DMS153 treated with DMSO at 0.1 percent for 48 hours (cell line): ENCODE data around the gene POLD2.

Source experiments
- DNase-seq: peaks from one replicate; lab custom pipeline; 2025; ENCODE audit not compliant: unreplicated experiment; lab: John Stamatoyannopoulos, UW

Gene POLD2

DNA sequence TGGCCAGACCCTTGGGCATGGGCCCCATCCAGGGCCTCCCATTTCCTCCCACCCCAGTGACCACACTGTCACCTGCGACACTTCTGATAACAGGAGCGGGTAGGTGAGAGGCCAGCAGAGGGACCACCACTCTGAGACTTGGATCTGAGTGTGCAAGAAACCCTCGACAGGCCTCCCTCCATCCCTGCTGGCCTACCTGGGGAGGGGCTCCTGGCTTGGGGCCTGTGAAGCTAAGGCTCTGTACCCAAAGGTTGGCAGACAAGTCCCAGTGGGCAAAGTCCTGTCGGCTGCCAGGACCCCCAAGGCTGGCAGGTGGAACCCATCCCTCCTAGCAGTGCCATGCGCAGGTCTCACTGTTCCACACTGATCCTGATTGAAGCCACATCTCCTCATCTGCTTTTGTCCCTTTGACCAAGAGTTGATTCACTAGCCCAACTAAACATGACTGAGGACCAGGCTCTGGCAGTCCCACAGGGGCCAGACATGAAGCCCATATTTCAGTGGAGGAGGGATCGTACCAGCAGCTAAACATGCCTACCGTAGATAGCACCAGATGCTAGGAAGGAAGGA, 56.8 kb downstream of the POLD2 start:
- DNase-seq: no peak

DNA sequence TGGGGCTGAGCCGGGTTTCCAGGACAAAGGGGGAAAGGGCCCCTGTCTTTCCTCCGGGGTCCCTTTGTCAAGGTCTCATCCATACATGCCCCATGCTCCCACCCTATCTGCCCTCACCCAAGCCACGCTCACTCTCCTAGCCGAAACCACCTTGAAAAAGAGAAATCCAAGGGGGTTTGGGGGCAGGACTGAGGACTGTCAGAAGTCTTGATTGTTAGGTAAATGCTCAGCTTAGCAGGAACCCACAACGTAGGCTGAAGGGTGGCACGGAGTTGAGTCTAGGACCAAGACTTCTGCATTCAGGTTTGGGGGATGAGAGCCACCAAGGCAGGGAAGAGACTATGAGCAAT, 57.3 kb downstream of the POLD2 start:
- DNase-seq: no peak

DNA sequence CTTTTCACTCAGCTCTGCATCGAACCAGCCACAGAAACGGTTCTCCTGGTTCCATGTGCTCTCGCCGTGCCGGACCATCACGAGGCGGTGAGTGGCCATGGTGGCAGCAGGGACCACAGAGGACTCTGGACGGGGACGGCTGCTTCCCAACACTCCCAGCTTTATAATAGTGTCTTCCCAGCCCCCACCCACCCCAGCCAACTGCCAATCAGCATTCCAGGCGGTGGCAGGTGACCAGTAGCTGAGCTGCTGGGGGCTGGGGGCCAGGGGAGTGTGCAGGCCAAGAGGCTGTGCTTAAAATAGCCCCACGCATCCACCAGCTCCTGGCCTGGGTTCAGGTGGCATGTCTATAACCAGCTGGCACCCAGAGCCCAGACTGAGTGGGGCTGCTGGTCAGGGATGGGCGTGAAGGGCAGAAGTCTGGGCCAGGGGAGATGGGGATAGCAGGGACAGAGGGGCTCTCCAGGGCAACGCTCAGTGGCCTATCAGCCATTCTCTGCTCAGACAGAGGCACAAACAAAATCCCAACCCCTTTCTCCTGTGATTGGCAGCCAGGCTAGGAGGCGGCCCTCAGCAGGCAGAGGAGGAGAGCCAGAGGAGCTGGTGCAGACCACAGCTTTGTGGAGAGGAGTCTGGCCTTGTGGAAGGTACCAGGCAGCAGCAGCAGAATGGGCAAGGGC, 57.8 kb downstream of the POLD2 start, which contains the start of gene PGAM2:
Gene PGAM2, minus strand, starts transcription at position 137 of the 680 bp plus-strand sequence. Its CDS starts 38 bp downstream, at position 99.
- DNase-seq: no peak

DNA sequence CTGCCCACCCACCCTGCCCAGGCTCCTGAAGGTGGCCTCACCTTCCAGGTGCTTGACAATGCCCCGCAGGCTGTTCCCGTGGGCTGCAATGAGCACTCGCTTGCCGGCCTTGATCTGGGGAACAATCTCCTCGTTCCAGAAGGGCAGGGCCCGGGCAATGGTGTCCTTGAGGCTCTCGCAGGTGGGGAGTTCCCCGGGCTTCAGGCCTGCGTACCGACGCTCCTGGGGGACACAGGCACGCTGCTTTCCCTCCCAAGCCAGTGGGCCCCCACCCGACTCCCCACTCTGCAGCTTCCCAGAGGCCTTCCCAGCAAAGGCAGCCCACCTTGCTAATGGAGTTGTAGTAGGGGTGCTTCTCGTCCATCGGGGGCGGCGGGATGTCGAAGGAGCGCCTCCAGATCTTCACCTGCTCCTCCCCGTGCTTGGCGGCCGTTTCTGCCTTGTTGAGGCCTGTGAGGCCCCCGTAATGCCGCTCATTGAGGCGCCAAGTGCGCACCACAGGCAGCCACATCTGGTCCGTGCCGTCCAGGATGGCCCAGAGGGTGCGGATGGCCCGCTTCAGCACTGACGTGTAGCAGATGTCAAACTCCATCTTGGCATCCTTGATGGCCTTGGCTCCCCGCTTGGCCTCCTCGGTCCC, 58.4 kb downstream of the POLD2 start:
- no peak for DNase-seq
